ENCODE results near the gene GPX4. TPM values are rescaled to one million over a fixed set of nuclear protein-coding genes. Genes with fewer than 3 reads are reported as not detected.

The GPX4 gene
- total RNA-seq, 1 donor = 288 TPM

GRCh38 chr19:1093811-1094553, 9.8 kb upstream of the GPX4 start:
- DNase-seq (ENCODE audit: low read depth) = no peak

GRCh38 chr19:1094655-1094977, 9.2 kb upstream of the GPX4 start:
- TF ChIP-seq CTCF (IDR thresholded peaks at IDR 0.05; ENCODE audit: insufficient read depth, low read length) = no peak
- peak overlapping the region; percentile 87 for H3K4me3 ChIP-seq (ENCODE audit: low read depth, low read length)
- DNase-seq (ENCODE audit: low read depth) = no peak

More at GRCh38 chr19:1093811-1094553, 9.8 kb upstream of the GPX4 start:
- no peak for TF ChIP-seq CTCF (IDR thresholded peaks at IDR 0.05; ENCODE audit: insufficient read depth, low read length)
- peak overlapping the region; percentile 87 for H3K4me3 ChIP-seq (ENCODE audit: low read depth, low read length)

- DNase-seq (ENCODE audit: low read depth) = peak; percentile 99
- TF ChIP-seq CTCF (IDR thresholded peaks at IDR 0.05; ENCODE audit: insufficient read depth, low read length) = no peak
- H3K4me3 ChIP-seq (ENCODE audit: low read depth, low read length) = peak within 1 kb of the TSS; percentile 87
Observed at GRCh38 chr19:1094978-1095701, 8.7 kb upstream of the GPX4 start, which contains the start of gene POLR2E. TSS of gene POLR2E (minus strand) at chr19:1095375. CDS start at chr19:1095315, 60 bp downstream.

- no peak for TF ChIP-seq CTCF (IDR thresholded peaks at IDR 0.05; ENCODE audit: insufficient read depth, low read length)
- H3K4me3 ChIP-seq (ENCODE audit: low read depth, low read length) = no peak overlapping the region
- no peak for DNase-seq (ENCODE audit: low read depth)
Observed at GRCh38 chr19:1097810-1098176, 6.0 kb upstream of the GPX4 start.

GRCh38 chr19:1098177-1099051, 5.4 kb upstream of the GPX4 start:
- H3K4me3 ChIP-seq (ENCODE audit: low read depth, low read length) = no peak overlapping the region
- peak; percentile 49 for DNase-seq (ENCODE audit: low read depth)
- TF ChIP-seq CTCF (IDR thresholded peaks at IDR 0.05; ENCODE audit: insufficient read depth, low read length) = no peak

- TF ChIP-seq CTCF (IDR thresholded peaks at IDR 0.05; ENCODE audit: insufficient read depth, low read length) = no peak
- no peak for DNase-seq (ENCODE audit: low read depth)
Observed at GRCh38 chr19:1101337-1101698, 2.5 kb upstream of the GPX4 start.

More at GRCh38 chr19:1101337-1101698, 2.5 kb upstream of the GPX4 start:
- no peak overlapping the region for H3K4me3 ChIP-seq (ENCODE audit: low read depth, low read length)
